GM12878 (cell line): ENCODE measurements around the gene SAP30L. TPM values are rescaled to one million over a fixed set of nuclear protein-coding genes. Genes with fewer than 3 reads are reported as not detected.

ENCODE experiments used
- ATAC-seq: fragments of 200-7000 bp; cut with Tn5 transposase; 3 replicates; pipeline ENCODE4 v1.9.1; 2020; ENCODE audit warnings: mild to moderate bottlenecking, moderate library complexity
- BruUV-seq: library from RNA; stranded (reverse); fragments of 400-500 nt; replicated peaks from 2 replicates; lab custom pipeline; 2021; lab: Mats Ljungman, UMichigan
- CTCF ChIA-PET: fragments of 300-600 bp; sonication (Branson Sonifier 250); formaldehyde crosslinking; extraction: SDS; loops from one replicate; lab custom pipeline; 2021; ENCODE audit warnings: inconsistent platforms; lab: Yijun Ruan, JAX
- POLR2A ChIA-PET: fragments of 350-600 bp; formaldehyde crosslinking; extraction: SDS; loops from one replicate; lab custom pipeline; 2021; ENCODE audit warnings: inconsistent platforms; lab: Charles Lee
- RAD21 ChIA-PET: fragments of 300-600 bp; sonication (Branson Sonifier 250); formaldehyde crosslinking; loops from one replicate; lab custom pipeline; 2023; ENCODE audit warnings: antibody characterized with exemption; ENCODE audit not compliant: unreplicated experiment; lab: Charles Lee
- SMC1A ChIA-PET: fragments of 300-600 bp; sonication (Branson Sonifier 250); formaldehyde crosslinking; loops from one replicate; lab custom pipeline; 2023; ENCODE audit not compliant: unreplicated experiment, uncharacterized antibody; lab: Charles Lee
- DNase-seq: peaks from one replicate; pipeline ENCODE4 v3.0.0-alpha.2; 2011; ENCODE audit warnings: low read depth, low spot score
- FAIRE-seq: peaks from 3 replicates; lab custom pipeline; 2011; peaks lifted over from hg19 to GRCh38; lab: Jason Lieb, UNC
- H2AFZ ChIP-seq: 2 replicates; pipeline ENCODE4 v1.6.0; 2011; ENCODE audit warnings: low read depth, low read length, control low read depth; ENCODE audit not compliant: control insufficient read depth
- H3K27ac ChIP-seq: 2 replicates; pipeline ENCODE4 v1.5.1; 2011; ENCODE audit warnings: control low read depth; ENCODE audit not compliant: control insufficient read depth, insufficient read depth
- H3K27me3 ChIP-seq, 2 experiments: replicated peaks in 1 of 2; 2 replicates each; pipeline versions ENCODE4 v1.6.0 to v1.6.1; 2011; ENCODE audit warnings: low read length in 1 of 2; ENCODE audit not compliant: control insufficient read depth in 2 of 2, insufficient read depth in 2 of 2
- H3K36me3 ChIP-seq, 2 experiments: 2 replicates each; pipeline ENCODE4 v1.5.1; 2011; ENCODE audit warnings: low read length in 1 of 2; ENCODE audit not compliant: control insufficient read depth in 2 of 2, insufficient read depth in 2 of 2
- H3K4me1 ChIP-seq: 2 replicates; pipeline ENCODE4 v1.6.1; 2011; ENCODE audit warnings: mild to moderate bottlenecking, low read length, moderate library complexity, mixed read lengths; ENCODE audit not compliant: control insufficient read depth, insufficient read depth
- H3K4me2 ChIP-seq: 2 replicates; pipeline ENCODE4 v1.6.0; 2011; ENCODE audit warnings: control low read depth; ENCODE audit not compliant: control insufficient read depth, insufficient read depth
- H3K4me3 ChIP-seq: fragments of 200-600 bp; sonication (generic); 2 replicates; pipeline ENCODE4 v1.5.1; 2016
- H3K79me2 ChIP-seq: 2 replicates; pipeline ENCODE4 v1.6.0; 2011; ENCODE audit warnings: low read length; ENCODE audit not compliant: control insufficient read depth, insufficient read depth
- H3K9ac ChIP-seq: 2 replicates; pipeline ENCODE4 v1.8.0; 2011; ENCODE audit warnings: low read length, control low read depth, mixed read lengths; ENCODE audit not compliant: control insufficient read depth, insufficient read depth
- H3K9me3 ChIP-seq: replicated peaks from 3 replicates; pipeline ENCODE4 v1.5.1; 2011; ENCODE audit warnings: mild to moderate bottlenecking, low read length; ENCODE audit not compliant: control insufficient read depth, insufficient read depth
- H4K20me1 ChIP-seq: 2 replicates; pipeline ENCODE4 v1.6.0; 2011; ENCODE audit not compliant: control insufficient read depth, insufficient read depth
- EZH2 ChIP-seq: IDR thresholded peaks from 2 replicates; pipeline ENCODE4 v1.6.1; 2012; ENCODE audit warnings: low read depth, mild to moderate bottlenecking, control low read depth, inconsistent platforms, low read length, borderline replicate concordance; ENCODE audit not compliant: control insufficient read depth
- WGBS: methylation state at CpG from one replicate; pipeline ENCODE4 v1.1.6; 2016; ENCODE audit warnings: low lambda C conversion rate; ENCODE audit not compliant: insufficient replicate concordance, insufficient coverage; ENCODE audit errors: missing lambda C conversion rate; 5-methylcytosine and 5-hydroxymethylcytosine counted together
- in situ Hi-C: fragments of 300-500 bp; cut with MboI; formaldehyde crosslinking; loops from 9 replicates; pipeline ENCODE4 v1.14.3; 2018; ENCODE audit warnings: mixed read lengths
- intact Hi-C: fragments of 100-400 bp; cut with micrococcal nuclease; formaldehyde crosslinking; loops from one replicate; pipeline ENCODE4 v1.14.2; 2022; ENCODE audit not compliant: unreplicated experiment
- polyA plus RNA-seq, 11 experiments: library from polyadenylated mRNA; depleted of rRNA in 4 of 11; unstranded in 6 of 11; stranded (reverse) in 5 of 11; fragments of >200 nt; fragmentation: Nextera tagmentation in 4 of 11; fragmentation: Illumina TruSeq in 1 of 11; extraction: Ambion mirVana in 4 of 11; extraction: Trizol in 1 of 11; gene quantifications; 1 replicate in 1 of 11; 2 replicates in 10 of 11; pipeline versions ENCODE4 v1.2.1 to v1.2.3, GENCODE V29; 2011 to 2016; ENCODE audit warnings: inconsistent platforms in 2 of 11, missing spikeins in 2 of 11, low read depth in 1 of 11
- total RNA-seq, 4 experiments: library from RNA; depleted of rRNA in 3 of 4; stranded (reverse); fragments of >200 nt in 3 of 4; fragmentation: Illumina TruSeq in 1 of 4; extraction: Trizol in 1 of 4; gene quantifications; 2 replicates each; pipeline versions ENCODE4 v1.2.1 to v1.2.3, GENCODE V29; 2013 to 2021
- TF ChIP-seq, protein P1 (sequence below): fragments of 450-650 bp; IDR thresholded peaks from 2 replicates; pipeline ENCODE4 v1.6.1; 2016; ENCODE audit warnings: mild to moderate bottlenecking, moderate library complexity, borderline replicate concordance

The SAP30L gene
- total and polyA plus RNA-seq, 10 of the 15 experiments (the other 5 are each of a cell fraction or from before 2014, with no cell fraction given): 2.4 to 36.8 (median 15.7) TPM

DNA sequence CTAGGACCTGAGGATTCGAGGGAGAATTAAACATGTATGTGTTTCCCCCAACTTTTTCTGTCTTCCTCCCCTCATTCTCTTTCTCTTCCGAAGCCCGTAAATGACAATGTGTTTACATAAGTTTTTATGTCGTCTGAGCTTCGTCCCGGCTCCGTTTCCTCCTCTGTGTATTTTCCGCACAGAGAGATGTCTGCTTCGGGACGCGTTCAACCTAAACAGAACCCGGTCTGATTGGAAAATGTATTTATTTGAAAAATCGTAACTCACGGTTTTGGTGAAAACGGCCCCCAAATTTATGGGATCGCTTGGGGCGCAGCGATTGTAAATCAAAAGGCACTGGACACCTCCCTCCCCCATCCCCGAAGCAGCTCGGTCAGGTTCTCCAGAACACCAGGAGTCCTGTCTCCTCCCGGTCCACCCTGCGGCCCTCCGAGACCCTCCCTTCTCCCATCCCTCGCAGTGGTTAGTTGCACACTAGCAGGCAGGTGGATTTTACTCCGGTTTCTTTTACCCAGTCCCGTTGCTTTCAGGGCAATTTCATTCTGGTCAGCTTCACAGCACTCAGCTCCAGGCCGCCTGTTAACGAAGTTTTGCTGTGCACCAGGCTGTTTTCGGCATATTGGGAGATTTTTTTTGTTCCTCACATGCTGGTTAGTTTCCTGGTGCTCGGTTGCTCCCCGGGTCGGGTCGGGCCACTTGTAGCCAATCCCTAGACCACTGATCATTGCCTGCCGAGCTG is 38.0 kb downstream of the SAP30L start:
- H4K20me1 ChIP-seq: no peaks in the 10 kb centered on the region
- H3K9ac ChIP-seq: no peak overlapping the region
- H3K4me1 ChIP-seq: peaks cover 28% of the 10 kb centered on the region
- no peaks in the 10 kb centered on the region for H3K36me3 ChIP-seq
- no TSS peak for BruUV-seq
- H2AFZ ChIP-seq: no peak overlapping the region
- H3K27ac ChIP-seq: no peak overlapping the region
- ChIA-PET SMC1A (interaction anchor here (1.3 to 1.8 kb wide), 3 partner anchors 13 to 18 kb away, joined by 5 to 6 read pairs (median 5); no protein-coding TSS in a partner anchor), CTCF (interaction anchor here (0.6 to 2.3 kb wide), 5 partner anchors 11 to 37 kb away, joined by 3 to 13 read pairs (median 4); no protein-coding TSS in a partner anchor)
- H3K27me3 ChIP-seq: peaks cover 28 to 34% of the 10 kb centered on the region in 2 experiments
- ATAC-seq: no peak
- no peak overlapping the region for H3K4me2 ChIP-seq
- in situ Hi-C loops (no loop called here), intact Hi-C loops (no loop called here)
- H3K4me3 ChIP-seq: no peak overlapping the region
- TF ChIP-seq, protein P1, sequence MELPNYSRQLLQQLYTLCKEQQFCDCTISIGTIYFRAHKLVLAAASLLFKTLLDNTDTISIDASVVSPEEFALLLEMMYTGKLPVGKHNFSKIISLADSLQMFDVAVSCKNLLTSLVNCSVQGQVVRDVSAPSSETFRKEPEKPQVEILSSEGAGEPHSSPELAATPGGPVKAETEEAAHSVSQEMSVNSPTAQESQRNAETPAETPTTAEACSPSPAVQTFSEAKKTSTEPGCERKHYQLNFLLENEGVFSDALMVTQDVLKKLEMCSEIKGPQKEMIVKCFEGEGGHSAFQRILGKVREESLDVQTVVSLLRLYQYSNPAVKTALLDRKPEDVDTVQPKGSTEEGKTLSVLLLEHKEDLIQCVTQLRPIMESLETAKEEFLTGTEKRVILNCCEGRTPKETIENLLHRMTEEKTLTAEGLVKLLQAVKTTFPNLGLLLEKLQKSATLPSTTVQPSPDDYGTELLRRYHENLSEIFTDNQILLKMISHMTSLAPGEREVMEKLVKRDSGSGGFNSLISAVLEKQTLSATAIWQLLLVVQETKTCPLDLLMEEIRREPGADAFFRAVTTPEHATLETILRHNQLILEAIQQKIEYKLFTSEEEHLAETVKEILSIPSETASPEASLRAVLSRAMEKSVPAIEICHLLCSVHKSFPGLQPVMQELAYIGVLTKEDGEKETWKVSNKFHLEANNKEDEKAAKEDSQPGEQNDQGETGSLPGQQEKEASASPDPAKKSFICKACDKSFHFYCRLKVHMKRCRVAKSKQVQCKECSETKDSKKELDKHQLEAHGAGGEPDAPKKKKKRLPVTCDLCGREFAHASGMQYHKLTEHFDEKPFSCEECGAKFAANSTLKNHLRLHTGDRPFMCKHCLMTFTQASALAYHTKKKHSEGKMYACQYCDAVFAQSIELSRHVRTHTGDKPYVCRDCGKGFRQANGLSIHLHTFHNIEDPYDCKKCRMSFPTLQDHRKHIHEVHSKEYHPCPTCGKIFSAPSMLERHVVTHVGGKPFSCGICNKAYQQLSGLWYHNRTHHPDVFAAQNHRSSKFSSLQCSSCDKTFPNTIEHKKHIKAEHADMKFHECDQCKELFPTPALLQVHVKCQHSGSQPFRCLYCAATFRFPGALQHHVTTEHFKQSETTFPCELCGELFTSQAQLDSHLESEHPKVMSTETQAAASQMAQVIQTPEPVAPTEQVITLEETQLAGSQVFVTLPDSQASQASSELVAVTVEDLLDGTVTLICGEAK: no peak
- peak; percentile 71; the same call in 1 of the 2 replicates for TF ChIP-seq EZH2
- TF ChIP-seq, all 136 proteins: peak for 1
- DNase-seq (no peak), FAIRE-seq (no peak)
- Histone ChIP-seq H3K9me3 (no peaks in the 10 kb centered on the region; the same call in none of the 3 replicates), H3K79me2 (no peaks in the 10 kb centered on the region)
- ChIA-PET POLR2A (interaction anchor here (1.0 kb wide), 1 partner anchor 12 kb away, joined by 3 read pairs; no protein-coding TSS in a partner anchor), RAD21 (interaction anchor here (2.0 to 2.4 kb wide), 2 partner anchors 16 to 19 kb away, joined by 5 to 8 read pairs; no protein-coding TSS in a partner anchor)
- WGBS: 38% methylated on average over 34 of the region's 34 CpGs
